MM.1S (cell line): ENCODE measurements around the gene DDX28.

Source experiments
- EZH2 ChIP-seq: fragments of 300-600 bp; sonication (generic); optimal IDR thresholded peaks from 2 replicates; pipeline ENCODE3; 2017; ENCODE audit warnings: low read depth, mild to moderate bottlenecking, antibody characterized with exemption, low read length, mixed read lengths
- EZH2phosphoT487 ChIP-seq: fragments of 300-600 bp; sonication (generic); IDR thresholded peaks from 2 replicates; pipeline ENCODE4 v1.6.1; 2018; ENCODE audit warnings: antibody characterized with exemption, low read length
- TF ChIP-seq, protein P1 (sequence below): fragments of 300-600 bp; sonication (generic); IDR thresholded peaks from 2 replicates; pipeline ENCODE4 v1.5.1; 2016; ENCODE audit warnings: antibody characterized with exemption, low read length, mixed read lengths

DNA sequence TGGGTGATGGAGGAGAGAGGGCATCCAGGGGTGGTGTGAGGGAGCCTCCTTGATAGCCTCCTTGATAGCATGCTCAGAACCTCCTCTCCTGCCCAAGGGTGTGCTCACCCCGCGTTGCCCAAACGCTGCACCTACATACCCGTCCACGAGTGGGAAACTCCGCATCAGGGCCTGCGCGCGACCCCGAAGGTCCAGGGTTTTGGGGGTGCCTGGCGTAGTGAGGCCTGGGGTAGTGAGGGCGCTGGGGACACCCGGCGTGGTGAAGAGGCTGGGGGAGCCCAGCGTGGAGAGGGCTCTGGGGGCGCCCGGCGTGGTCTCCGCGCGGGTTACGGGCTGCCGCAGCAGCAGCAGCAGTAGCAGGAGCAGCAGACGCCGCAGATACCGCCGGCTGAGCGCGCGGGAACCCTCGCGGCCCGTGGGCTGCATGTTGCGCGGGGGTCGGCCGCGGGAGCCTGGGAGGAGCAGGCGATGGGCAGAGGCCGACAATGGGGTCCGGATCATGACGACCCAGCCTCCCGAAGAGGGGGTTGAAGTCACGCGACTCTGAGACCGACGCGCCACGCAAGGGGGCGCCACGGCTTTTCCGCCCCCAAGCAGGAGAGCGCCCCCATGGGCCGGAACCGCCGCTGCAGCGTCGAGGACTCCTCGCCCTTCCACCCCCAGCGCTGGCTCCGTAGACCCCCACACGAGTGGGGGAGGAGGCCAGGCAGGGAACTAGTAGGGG is 42.9 kb downstream of the DDX28 start, which contains the start of gene DPEP3:
- TF ChIP-seq EZH2 (no peak), EZH2phosphoT487 (no peak)
- TF ChIP-seq, protein P1, sequence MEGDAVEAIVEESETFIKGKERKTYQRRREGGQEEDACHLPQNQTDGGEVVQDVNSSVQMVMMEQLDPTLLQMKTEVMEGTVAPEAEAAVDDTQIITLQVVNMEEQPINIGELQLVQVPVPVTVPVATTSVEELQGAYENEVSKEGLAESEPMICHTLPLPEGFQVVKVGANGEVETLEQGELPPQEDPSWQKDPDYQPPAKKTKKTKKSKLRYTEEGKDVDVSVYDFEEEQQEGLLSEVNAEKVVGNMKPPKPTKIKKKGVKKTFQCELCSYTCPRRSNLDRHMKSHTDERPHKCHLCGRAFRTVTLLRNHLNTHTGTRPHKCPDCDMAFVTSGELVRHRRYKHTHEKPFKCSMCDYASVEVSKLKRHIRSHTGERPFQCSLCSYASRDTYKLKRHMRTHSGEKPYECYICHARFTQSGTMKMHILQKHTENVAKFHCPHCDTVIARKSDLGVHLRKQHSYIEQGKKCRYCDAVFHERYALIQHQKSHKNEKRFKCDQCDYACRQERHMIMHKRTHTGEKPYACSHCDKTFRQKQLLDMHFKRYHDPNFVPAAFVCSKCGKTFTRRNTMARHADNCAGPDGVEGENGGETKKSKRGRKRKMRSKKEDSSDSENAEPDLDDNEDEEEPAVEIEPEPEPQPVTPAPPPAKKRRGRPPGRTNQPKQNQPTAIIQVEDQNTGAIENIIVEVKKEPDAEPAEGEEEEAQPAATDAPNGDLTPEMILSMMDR, result no peak
